KOPT-K1 (cell line): Measurements from ENCODE around the gene APC.

ENCODE experiments used
- H3K27ac ChIP-seq: fragments of 200-600 bp; sonication (generic); 2 replicates; pipeline ENCODE4 v1.5.1; 2016; ENCODE audit warnings: antibody characterized with exemption, mild to moderate bottlenecking, low read depth, low read length; ENCODE audit not compliant: poor library complexity, severe bottlenecking
- H3K36me3 ChIP-seq: fragments of 200-600 bp; sonication (generic); 2 replicates; pipeline ENCODE4 v1.5.1; 2017; ENCODE audit warnings: antibody characterized with exemption, mild to moderate bottlenecking, low read length, moderate library complexity; ENCODE audit not compliant: insufficient read depth
- H3K9me3 ChIP-seq: fragments of 200-600 bp; sonication (generic); 2 replicates; pipeline ENCODE4 v1.5.1; 2017; ENCODE audit warnings: antibody characterized with exemption, low read length, mild to moderate bottlenecking; ENCODE audit not compliant: insufficient read depth, poor library complexity, severe bottlenecking

Gene APC

DNA sequence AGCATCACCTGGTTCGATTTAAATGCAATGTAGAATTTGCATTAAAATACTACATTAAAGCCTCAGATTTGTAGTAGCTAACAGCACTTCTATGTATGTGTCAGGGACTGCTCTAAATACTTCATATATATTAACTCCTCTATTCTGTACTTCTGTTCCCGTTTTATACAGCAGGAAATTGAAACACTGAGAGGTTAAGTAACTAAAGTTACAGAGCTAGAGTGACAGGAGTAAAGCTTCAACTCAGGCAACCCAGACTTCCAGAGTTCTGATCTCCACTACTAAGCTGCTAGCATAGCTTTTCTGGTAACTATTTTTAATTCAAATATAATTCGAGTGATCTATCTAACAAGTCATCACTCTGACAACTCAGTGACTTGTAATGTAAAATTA lies 619 bp upstream of the APC start:
- H3K36me3 ChIP-seq: no peaks in the 10 kb centered on the region
- H3K27ac ChIP-seq: peak overlapping the region; percentile 56
- H3K9me3 ChIP-seq: no peaks in the 10 kb centered on the region

DNA sequence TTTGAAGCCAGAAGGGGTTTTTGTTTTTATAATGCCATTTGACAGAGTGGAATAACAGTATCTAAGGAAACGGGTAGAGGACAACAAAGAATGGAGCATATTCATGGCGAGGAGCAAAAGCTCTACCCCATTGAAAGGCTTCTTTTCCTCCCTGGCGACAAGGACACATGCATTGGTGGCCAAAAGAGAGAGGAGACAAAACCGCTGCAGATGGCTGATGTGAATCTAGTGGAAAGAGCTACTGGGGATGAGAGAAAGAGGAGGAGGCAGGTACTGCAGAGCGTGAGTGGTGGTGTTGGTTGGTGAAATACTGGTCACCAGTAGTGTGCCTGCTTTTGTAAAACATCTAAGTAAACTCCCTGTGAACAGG lies 491 bp downstream of the APC start:
- Histone ChIP-seq H3K36me3 (no peaks in the 10 kb centered on the region), H3K27ac (peak overlapping the region; percentile 56), H3K9me3 (no peaks in the 10 kb centered on the region)

DNA sequence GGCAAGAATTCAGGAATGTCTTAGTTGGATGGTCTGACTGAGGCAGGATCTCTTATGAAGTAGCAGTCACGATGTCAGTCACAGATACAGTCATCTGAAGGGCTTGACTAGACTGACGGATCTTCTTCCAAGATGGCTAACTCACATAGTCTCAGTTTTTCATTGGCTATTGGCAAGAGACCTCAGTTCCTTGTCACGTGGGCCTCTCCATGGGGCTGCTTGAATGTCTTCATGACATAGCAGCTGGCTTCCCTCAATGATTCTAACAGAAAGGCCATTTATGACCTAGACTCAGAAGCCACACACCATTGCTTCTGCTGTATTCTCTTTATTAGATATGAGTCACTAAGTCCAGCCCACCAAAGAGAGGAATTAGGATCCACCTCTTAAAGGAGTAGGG lies 4.7 kb downstream of the APC start:
- Histone ChIP-seq H3K9me3 (no peaks in the 10 kb centered on the region), H3K36me3 (no peaks in the 10 kb centered on the region), H3K27ac (no peak overlapping the region)

DNA sequence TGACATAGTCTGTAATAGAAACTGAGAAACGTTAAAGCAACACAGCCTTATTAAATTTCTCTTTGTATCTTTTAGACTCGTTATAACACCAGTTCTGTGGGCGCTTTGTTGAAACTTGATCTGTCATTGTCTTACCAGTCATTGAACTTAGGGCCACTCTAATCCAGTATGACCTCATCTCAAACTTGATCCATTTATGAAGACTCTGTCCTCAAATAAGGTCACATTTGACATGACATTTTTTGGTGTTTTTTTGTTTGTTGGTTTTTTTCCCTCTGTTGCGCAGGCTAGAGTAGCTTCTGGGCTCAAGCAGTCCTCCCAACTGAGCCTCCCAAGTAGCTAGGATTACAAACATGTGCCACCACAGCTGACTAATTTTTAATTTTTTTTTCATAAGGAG lies 5.9 kb downstream of the APC start:
- H3K36me3 ChIP-seq: no peaks in the 10 kb centered on the region
- no peak overlapping the region for H3K27ac ChIP-seq
- H3K9me3 ChIP-seq: no peaks in the 10 kb centered on the region

DNA sequence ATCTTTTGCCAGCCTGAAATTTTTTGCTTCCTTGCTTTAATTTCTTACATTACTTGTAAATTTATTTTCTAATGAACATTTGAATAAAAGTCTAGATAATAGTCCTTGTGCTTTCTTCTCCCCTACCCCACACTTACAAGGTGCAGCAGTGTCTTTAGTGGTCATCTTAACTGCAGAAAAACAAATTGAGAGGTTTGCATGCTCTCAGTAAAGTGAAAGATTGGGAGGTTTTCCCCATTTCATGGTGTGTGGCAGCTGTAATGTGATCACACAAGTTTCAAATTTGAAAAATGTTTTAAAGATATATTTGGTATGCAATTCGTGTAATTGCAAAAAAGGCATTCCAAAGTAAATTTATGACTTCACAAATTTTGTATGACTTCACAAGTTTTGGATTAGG lies 14.7 kb downstream of the APC start:
- H3K9me3 ChIP-seq: no peaks in the 10 kb centered on the region
- H3K27ac ChIP-seq: no peak overlapping the region
- peaks cover 6% of the 10 kb centered on the region; the same call in 1 of the 2 replicates for H3K36me3 ChIP-seq

DNA sequence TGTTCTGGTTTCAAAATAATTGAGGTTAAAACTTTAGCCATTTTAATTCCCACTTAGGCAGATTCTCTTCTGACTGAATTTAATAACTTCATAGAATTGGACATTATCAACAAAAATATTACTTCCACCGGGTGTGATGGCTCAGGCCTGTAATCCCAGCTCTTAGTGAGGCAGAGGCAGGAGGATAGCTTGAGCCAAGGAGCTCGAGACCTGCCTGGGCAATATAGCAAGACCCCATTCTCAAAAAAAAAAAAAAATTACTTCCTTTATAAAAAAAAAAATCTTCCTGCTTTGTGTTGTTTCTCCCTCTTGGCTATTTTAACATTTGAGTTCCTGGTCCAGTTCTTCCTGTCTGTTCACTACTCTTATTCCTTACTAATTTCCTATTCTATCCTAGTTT lies 18.0 kb downstream of the APC start:
- peaks cover 18% of the 10 kb centered on the region for H3K36me3 ChIP-seq
- no peaks in the 10 kb centered on the region for H3K9me3 ChIP-seq
- no peak overlapping the region for H3K27ac ChIP-seq

DNA sequence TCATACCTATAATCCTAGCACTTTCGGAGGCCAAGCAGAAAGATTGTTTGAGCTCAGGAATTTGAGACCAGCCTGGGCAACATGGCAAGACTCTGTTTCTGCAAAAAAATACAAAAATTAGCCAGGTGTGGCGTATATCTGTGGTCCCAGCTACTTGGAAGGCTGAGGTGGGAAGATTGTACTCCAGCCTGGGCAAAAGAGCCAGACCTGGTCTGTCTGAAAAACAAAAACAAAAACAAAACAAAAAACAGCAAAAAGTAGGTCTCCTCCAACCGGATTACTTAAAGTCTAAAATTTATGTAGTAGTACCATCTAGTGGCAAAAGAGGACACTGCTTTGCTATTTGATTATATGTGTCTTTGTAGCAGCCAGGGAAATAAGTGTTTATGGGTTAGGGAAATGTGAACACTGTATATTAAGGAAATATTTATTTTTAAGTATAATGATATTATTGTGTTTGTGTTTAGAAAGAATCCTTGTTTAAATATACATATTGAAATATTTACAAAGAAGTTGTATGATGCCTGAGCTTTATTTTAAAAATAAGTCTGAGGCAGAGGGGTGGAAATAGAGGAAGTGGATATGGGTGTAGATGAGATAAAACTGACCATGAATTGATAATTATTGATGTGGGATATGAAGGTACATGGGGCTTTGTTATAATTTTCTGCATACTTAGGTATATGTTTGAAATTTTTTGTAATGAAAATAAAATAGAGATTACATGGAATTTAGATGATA lies 20.0 kb downstream of the APC start:
- H3K9me3 ChIP-seq: no peaks in the 10 kb centered on the region
- H3K36me3 ChIP-seq: peaks cover 18% of the 10 kb centered on the region
- H3K27ac ChIP-seq: no peak overlapping the region

DNA sequence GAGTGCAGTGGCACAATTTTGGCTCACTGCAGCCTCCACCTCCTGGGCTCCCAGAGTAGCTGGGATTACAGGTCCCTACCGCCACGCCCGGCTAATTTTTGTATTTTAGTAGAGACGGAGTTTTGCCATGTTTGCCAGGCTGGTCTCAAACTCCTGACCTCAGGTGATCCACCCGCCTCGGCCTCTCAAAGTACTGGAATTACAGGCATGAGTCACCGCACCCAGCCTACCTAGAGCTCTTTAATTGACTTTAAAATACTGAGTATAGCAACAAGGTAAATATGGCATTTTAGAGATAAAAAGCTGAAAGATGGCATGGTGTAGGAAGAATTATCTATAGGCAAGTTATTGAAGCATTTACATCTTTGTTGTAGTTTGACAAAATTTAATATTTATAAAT lies 21.0 kb downstream of the APC start:
- no peaks in the 10 kb centered on the region for H3K9me3 ChIP-seq
- H3K27ac ChIP-seq: no peak overlapping the region
- H3K36me3 ChIP-seq: peaks cover 18% of the 10 kb centered on the region

DNA sequence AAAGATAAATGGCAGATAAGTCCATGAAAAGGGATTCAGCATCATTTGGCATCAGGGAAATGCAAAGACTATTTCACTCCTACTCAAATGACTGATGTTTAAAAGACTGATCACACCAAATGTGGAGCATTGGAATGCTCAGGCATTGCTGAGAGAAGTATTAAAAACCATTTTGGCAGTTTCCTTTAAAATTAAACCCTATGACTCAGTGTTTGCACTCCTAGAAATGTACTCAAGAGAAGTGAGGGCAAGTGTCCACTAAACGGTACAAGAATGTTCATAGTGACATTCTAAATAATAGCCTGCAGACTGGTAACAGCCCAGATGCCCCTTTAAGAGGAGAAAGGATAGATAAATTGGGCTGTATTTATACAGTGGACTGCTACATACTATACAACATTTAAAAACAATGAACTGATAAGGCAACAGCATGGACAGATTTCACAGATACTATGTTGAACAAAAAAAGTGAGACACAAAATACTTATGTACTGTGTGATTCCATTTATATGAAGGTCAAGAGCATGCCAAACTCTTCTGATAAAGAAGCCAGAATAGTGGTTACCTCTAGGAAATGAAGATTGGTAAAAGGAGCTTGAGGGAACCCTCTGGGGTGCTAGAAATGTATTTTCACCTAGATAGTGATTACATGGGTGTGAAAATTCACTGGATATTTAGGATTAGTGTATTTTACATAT lies 24.6 kb downstream of the APC start:
- no peak overlapping the region for H3K27ac ChIP-seq
- no peaks in the 10 kb centered on the region for H3K9me3 ChIP-seq
- H3K36me3 ChIP-seq: peaks cover 23% of the 10 kb centered on the region

DNA sequence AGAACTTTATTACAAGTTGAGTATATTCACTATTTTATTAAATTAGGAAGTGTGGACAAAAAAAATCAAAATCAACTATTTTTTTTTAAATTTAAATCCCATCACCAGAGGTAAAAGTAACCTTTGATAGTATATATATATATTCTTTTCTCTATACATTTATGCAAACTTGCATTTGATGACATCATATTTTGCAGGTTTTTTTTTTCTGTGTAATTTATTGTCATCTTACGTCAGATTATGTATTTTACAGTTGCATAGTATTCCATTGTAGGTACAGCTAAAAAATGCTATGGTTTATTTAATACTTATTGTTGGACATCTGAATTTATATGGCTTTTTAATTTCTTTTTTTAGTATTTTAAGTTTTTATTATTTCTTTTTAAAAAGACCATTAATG lies 25.5 kb downstream of the APC start:
- H3K36me3 ChIP-seq: peaks cover 32% of the 10 kb centered on the region
- no peaks in the 10 kb centered on the region for H3K9me3 ChIP-seq
- H3K27ac ChIP-seq: no peak overlapping the region

DNA sequence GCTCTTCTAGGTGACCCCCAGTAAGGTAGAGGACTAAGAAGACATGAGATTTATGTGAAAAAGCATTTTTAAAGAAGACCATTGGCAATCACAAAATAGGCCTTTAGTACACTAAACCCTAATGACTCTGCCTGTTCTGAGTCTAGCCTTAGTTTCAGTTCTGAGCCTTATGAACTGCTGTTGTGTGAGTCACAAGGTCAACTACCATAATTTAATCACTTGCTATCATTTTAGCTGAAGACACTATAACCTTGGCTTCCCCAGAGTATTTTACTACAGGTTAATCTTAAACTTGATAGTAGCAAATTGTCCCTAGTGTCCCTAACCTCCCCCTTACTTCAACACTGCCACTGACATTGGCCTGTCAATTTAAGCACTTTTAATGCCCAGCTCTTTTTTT lies 34.4 kb downstream of the APC start:
- Histone ChIP-seq H3K9me3 (no peaks in the 10 kb centered on the region), H3K27ac (no peak overlapping the region), H3K36me3 (peaks cover 72% of the 10 kb centered on the region)

DNA sequence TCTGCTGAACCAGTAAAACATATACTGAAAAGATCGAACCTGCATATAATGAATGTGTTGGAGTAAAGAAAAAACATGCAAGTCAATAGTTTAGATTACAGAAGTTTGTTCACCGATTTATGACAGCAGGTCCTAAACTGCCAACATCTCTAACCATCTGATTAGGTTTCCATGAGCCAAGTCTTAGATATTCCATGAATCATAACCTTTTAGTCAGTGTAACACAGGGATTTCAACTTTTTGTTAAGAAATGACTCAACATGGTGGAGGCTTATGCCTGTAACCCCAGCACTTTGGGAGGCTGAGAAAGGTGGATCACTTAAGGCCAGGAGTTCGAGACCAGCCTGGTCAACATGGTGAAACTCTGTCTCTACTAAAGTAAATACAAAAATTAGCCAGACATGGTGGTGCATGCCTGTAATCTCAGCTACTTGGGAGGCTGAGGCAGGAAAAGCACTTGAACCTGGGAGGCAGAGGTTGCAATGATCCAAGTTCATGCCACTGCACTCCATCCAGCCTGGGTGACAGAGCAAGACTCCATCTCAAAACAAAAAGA lies 38.7 kb downstream of the APC start:
- H3K36me3 ChIP-seq: peaks cover 63% of the 10 kb centered on the region
- no peaks in the 10 kb centered on the region for H3K9me3 ChIP-seq
- H3K27ac ChIP-seq: no peak overlapping the region

DNA sequence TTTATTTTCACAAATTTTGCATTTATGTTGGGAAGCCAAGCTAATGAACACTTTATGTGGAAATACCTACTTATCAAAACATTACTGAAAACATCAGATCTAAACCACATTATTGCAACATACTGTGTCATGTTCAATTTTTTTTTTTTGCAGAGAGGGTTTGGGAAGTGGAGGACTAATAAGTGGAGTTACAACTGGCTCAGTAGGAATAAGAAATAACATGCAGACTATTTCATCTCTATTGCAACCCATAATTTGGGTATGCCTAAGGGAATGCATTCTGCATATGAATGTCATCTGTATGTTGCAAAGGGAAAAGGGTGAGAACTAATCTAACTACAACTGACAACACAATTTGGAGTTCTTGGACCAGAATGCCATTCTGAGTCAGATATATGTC lies 41.8 kb downstream of the APC start:
- Histone ChIP-seq H3K36me3 (peaks cover 59% of the 10 kb centered on the region), H3K9me3 (no peaks in the 10 kb centered on the region), H3K27ac (no peak overlapping the region)

DNA sequence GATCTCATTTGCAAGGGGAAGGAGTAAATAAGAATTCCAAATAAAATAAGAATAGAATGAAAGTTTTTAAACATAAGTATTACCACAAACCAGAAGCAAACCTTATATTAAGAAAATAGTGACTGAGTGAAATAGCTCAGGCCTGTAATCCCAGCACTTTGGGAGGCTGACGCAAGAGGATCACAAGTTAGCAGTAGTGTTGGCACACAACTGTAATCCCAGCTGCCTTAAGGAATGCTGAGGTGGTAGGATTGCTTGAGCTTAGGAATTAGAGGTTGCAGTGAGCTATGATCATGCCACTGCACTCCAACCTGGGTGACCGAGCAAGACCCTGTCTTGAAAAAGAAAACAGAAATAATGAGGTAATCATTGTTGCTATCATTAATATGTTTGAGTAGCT lies 47.0 kb downstream of the APC start:
- Histone ChIP-seq H3K36me3 (peaks cover 25% of the 10 kb centered on the region), H3K9me3 (no peaks in the 10 kb centered on the region), H3K27ac (no peak overlapping the region)

DNA sequence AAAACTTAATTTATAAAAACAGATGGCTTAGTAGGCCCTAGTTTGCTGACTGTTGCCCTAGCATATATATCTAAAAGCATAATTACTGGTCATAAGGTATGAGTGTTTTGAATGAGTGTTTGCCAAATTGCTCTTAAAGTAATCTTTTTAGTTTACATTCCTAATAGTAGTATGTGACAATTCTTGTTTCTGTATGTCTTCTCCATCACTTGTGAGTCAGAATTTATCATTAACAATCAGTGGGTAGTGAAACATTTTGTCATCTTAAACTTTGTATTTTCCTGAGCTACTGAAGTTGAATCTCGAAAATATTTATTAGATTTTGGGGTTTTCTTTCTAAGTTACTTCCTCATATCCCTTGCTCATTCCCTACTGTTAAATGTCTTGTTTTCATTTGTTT lies 49.6 kb downstream of the APC start:
- H3K9me3 ChIP-seq: no peaks in the 10 kb centered on the region
- peaks cover 19% of the 10 kb centered on the region for H3K36me3 ChIP-seq
- H3K27ac ChIP-seq: no peak overlapping the region

DNA sequence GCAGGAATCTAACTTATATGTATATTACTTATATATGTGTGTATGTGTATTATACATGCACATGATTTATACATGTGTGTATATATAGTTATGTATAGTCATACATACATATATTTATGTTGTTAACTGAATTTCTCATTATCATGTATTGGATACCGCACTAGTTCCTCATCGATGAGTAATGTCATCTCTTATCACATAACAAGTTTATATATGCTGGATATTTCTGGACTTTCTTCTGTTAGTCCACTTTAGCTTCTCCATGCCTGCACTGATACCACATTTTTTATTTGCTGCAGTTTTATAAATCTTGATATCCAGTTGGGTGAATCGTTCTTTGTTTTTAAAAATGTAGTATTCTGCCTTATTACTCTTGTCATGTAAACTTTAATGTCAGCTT lies 50.2 kb downstream of the APC start:
- peaks cover 22% of the 10 kb centered on the region for H3K36me3 ChIP-seq
- H3K27ac ChIP-seq: no peak overlapping the region
- H3K9me3 ChIP-seq: no peaks in the 10 kb centered on the region
